Measurements from ENCODE around the gene PTGER2. TPM values are rescaled to one million over a fixed set of nuclear protein-coding genes. Genes with fewer than 3 reads are reported as not detected.

Gene PTGER2
- total RNA-seq, 1 experiment from 2014 or later, result 0.12 TPM

DNA sequence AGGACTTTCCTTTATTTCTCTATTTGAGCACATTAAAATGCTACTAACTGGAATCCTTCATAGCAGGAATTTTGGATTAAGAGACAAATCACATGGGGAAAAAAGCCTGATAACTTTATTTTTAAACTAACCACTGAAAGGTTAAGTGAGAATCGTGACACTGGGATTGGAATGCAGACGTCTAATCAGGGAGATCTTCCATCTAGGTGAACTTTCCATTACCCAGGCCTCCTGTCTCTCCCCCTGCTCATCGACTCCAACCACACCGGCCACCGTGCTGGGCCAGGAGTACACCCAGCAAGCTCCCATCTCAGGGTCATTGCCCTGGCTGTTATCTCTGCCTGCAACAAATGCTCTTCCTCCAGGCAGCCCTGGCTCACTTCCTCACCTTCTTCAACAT, 19.0 kb downstream of the PTGER2 start:
- Mint-ChIP-seq H3K4me3 (ENCODE audit: unreplicated experiment) (no peak overlapping the region), H3K27ac (ENCODE audit: low read depth, unreplicated experiment) (no peak overlapping the region), H3K27me3 (ENCODE audit: insufficient read depth, unreplicated experiment) (no peaks in the 10 kb centered on the region), H3K36me3 (ENCODE audit: insufficient read depth, unreplicated experiment) (no peaks in the 10 kb centered on the region), H3K9me3 (ENCODE audit: unreplicated experiment) (no peaks in the 10 kb centered on the region), H3K4me1 (ENCODE audit: insufficient read depth, unreplicated experiment) (peaks cover under 1% of the 10 kb centered on the region)
- POLR2A ChIA-PET, result interaction anchor here (1.6 kb wide), 1 partner anchor 10 kb away, joined by 3 read pairs; no protein-coding TSS in a partner anchor
- TF ChIP-seq, protein P1, sequence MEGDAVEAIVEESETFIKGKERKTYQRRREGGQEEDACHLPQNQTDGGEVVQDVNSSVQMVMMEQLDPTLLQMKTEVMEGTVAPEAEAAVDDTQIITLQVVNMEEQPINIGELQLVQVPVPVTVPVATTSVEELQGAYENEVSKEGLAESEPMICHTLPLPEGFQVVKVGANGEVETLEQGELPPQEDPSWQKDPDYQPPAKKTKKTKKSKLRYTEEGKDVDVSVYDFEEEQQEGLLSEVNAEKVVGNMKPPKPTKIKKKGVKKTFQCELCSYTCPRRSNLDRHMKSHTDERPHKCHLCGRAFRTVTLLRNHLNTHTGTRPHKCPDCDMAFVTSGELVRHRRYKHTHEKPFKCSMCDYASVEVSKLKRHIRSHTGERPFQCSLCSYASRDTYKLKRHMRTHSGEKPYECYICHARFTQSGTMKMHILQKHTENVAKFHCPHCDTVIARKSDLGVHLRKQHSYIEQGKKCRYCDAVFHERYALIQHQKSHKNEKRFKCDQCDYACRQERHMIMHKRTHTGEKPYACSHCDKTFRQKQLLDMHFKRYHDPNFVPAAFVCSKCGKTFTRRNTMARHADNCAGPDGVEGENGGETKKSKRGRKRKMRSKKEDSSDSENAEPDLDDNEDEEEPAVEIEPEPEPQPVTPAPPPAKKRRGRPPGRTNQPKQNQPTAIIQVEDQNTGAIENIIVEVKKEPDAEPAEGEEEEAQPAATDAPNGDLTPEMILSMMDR (IDR thresholded peaks at IDR 0.05; ENCODE audit: unreplicated experiment), result no peak
- CTCF ChIA-PET, result no interaction called here
- no peak for DNase-seq (ENCODE audit: unreplicated experiment)
- intact Hi-C loops (cut with micrococcal nuclease), result no loop called here
- BruUV-seq (replicated peaks), result no TSS peak

GRCh38 chr14:52333823-52334657, 19.9 kb downstream of the PTGER2 start:
- H3K4me1 Mint-ChIP-seq (ENCODE audit: insufficient read depth, unreplicated experiment), result no peaks in the 10 kb centered on the region
- H3K4me3 Mint-ChIP-seq (ENCODE audit: unreplicated experiment), result no peak overlapping the region
- ChIA-PET POLR2A (interaction anchor here (0.6 to 0.7 kb wide), 4 partner anchors 12 to 568 kb away, joined by 3 read pairs; no protein-coding TSS in a partner anchor), CTCF (interaction anchor here (0.8 kb wide), 1 partner anchor 34 kb away, joined by 4 read pairs; no protein-coding TSS in a partner anchor)
- no peaks in the 10 kb centered on the region for H3K27me3 Mint-ChIP-seq (ENCODE audit: insufficient read depth, unreplicated experiment)
- intact Hi-C loops (cut with micrococcal nuclease), result no loop called here
- no peaks in the 10 kb centered on the region for H3K9me3 Mint-ChIP-seq (ENCODE audit: unreplicated experiment)
- TF ChIP-seq, protein P1 (IDR thresholded peaks at IDR 0.05; ENCODE audit: unreplicated experiment), result no peak
- H3K36me3 Mint-ChIP-seq (ENCODE audit: insufficient read depth, unreplicated experiment), result no peaks in the 10 kb centered on the region
- no peak overlapping the region for H3K27ac Mint-ChIP-seq (ENCODE audit: low read depth, unreplicated experiment)
- no TSS peak for BruUV-seq (replicated peaks)
- DNase-seq (ENCODE audit: unreplicated experiment), result no peak

- Mint-ChIP-seq H3K4me3 (ENCODE audit: unreplicated experiment) (no peak overlapping the region), H3K4me1 (ENCODE audit: insufficient read depth, unreplicated experiment) (no peaks in the 10 kb centered on the region), H3K9me3 (ENCODE audit: unreplicated experiment) (no peaks in the 10 kb centered on the region), H3K36me3 (ENCODE audit: insufficient read depth, unreplicated experiment) (no peaks in the 10 kb centered on the region), H3K27me3 (ENCODE audit: insufficient read depth, unreplicated experiment) (no peaks in the 10 kb centered on the region), H3K27ac (ENCODE audit: low read depth, unreplicated experiment) (no peak overlapping the region)
- TF ChIP-seq, protein P1 (IDR thresholded peaks at IDR 0.05; ENCODE audit: unreplicated experiment), result no peak
- POLR2A ChIA-PET, result no interaction called here
- intact Hi-C loops (cut with micrococcal nuclease), result no loop called here
- CTCF ChIA-PET, result no interaction called here
- no peak for DNase-seq (ENCODE audit: unreplicated experiment)
- BruUV-seq (replicated peaks), result no TSS peak
These were observed 22.1 kb downstream of the PTGER2 start for GRCh38 chr14:52336241-52336640.

- no TSS peak for BruUV-seq (replicated peaks)
- CTCF ChIA-PET, result interaction anchor here (1.1 kb wide), 1 partner anchor 122 kb away, joined by 3 read pairs; no protein-coding TSS in a partner anchor
- TF ChIP-seq, protein P1 (IDR thresholded peaks at IDR 0.05; ENCODE audit: unreplicated experiment), result no peak
- Mint-ChIP-seq H3K9me3 (ENCODE audit: unreplicated experiment) (no peaks in the 10 kb centered on the region), H3K27me3 (ENCODE audit: insufficient read depth, unreplicated experiment) (no peaks in the 10 kb centered on the region), H3K36me3 (ENCODE audit: insufficient read depth, unreplicated experiment) (no peaks in the 10 kb centered on the region), H3K4me3 (ENCODE audit: unreplicated experiment) (no peak overlapping the region), H3K4me1 (ENCODE audit: insufficient read depth, unreplicated experiment) (peaks cover 6% of the 10 kb centered on the region), H3K27ac (ENCODE audit: low read depth, unreplicated experiment) (no peak overlapping the region)
- POLR2A ChIA-PET, result interaction anchor here (0.6 to 1.2 kb wide), 2 partner anchors 11 to 120 kb away, joined by 3 to 4 read pairs; no protein-coding TSS in a partner anchor
- intact Hi-C loops (cut with micrococcal nuclease), result no loop called here
- DNase-seq (ENCODE audit: unreplicated experiment), result peak; percentile 75
These were observed 24.1 kb downstream of the PTGER2 start for GRCh38 chr14:52338051-52338681.
